SH-SY5Y (cell line): Measurements from ENCODE around the gene THAP5.
A peak's percentile ranks its signal among the peaks of the same experiment; 100 is the strongest.

Experiments
- GATA2 ChIP-seq: IDR thresholded peaks from 2 replicates; pipeline ENCODE4 v1.6.1; 2011; ENCODE audit warnings: mild to moderate bottlenecking, low read depth, low read length
- GATA3 ChIP-seq: IDR thresholded peaks from 2 replicates; pipeline ENCODE4 v1.6.1; 2011; ENCODE audit warnings: low read depth, mild to moderate bottlenecking, low read length, moderate library complexity

THAP5 gene

DNA sequence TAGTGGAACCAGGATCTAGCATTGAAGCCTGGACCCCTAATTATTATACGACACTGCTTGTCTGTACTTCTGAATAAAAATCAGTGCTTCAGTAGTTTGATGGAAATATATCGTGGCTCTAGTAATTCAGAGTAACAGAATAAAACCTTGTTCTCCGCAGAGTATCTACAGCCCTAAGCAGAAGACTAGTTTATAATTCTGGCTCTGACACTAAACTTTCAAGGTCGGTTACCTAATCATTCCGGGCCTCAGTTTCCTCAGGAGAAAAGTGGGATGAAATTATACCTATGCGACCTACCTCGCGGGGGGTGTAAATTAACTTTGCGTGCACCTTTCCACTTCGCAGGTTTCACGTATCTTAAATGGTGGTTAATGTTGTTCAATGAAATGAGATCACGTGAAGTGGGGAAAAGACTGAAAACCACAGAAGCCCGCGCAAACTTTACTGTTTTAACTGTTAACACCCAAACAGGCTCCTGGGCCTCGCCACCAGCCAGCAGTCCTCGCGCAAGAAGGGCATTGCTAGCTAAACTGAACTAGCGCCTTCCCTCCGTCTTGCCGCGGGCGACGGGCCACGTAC is 615 bp downstream of the THAP5 start:
- TF ChIP-seq GATA3 (no peak), GATA2 (no peak)

- no peak for TF ChIP-seq GATA3
- no peak for TF ChIP-seq GATA2
These were observed 3.5 kb downstream of the THAP5 start for GRCh38 chr7:108565987-108566386.

- no peak for TF ChIP-seq GATA2
- no peak for TF ChIP-seq GATA3
These were observed 8.4 kb downstream of the THAP5 start for GRCh38 chr7:108561047-108561619.

DNA sequence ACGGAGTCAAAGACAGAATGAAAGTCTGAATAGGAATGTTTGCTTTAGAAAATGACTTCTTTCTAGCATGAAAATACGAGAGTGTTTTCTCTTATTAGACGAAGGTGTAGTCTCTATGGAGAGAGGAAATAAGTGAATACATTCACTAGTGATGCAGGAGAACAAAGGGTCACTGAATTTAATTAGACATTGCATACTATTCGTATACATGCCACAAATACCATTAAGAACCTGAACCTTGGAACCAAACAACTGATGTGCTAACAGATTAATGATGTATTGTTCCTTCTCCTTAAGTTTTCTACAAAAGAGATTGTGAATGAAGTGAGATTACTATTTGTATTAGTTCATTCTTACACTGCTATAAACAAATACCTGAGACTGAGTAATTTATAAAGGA is 10.3 kb downstream of the THAP5 start:
- TF ChIP-seq GATA3 = no peak
- no peak for TF ChIP-seq GATA2

DNA sequence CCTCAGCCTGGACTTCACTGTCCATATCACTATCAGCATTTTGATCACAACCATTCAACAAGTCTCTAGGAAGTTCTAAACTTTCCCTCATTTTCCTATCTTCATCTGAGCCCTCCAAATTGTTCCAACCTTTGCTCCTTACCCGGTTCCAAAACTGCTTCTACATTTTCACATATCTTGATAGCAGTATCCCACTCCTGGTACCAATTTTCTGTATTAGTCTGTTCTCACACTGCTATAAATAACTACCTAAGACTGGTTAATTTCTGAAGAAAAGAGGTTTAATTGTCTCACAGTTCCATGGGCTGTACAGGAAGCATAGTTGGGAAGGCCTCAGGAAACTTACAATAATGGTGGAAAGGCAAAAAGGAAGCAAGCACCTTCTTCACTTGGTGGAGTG is 11.9 kb downstream of the THAP5 start:
- no peak for TF ChIP-seq GATA2
- TF ChIP-seq GATA3 = no peak

- TF ChIP-seq GATA3 (no peak), GATA2 (no peak)
These were observed 12.3 kb downstream of the THAP5 start for GRCh38 chr7:108557191-108557590.

DNA sequence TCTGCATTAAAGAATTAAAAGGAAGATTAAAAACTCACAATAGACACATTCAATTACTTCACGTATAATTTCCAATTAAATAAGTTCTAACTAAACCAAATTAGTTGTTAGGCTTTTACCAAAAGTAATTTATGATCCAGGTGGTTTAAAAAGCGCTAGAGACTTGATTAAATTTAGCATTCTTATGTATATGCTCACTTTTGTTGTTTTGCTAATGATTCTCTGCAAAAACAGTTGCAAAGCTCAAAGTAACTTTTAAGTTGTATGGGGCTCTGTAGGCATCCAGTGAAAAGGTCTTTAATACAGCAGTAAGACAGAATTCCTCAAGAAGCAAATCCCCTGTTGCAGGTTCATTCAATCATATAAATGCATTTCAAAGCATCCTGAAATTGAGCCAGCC is 28.0 kb downstream of the THAP5 start:
- TF ChIP-seq GATA3 = no peak
- TF ChIP-seq GATA2 = no peak

DNA sequence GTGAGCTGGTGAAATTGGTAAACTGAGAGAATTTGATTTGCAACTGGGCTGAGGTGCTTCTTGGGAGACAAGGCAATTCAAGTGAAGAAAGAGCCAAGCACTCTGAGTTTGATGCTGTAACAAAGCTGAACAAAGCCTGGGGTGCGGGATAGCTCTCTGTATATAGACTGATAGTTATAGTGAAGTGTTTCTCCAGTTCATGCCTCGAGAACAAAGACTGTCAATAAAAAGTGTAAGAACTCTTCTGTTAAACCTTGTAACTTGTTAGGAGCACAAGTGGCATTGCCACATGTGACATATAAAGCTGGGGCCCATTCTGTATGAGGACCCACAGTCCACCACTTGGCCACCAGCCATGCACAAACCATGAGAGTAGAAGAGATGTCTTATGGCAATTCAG is 32.3 kb downstream of the THAP5 start:
- TF ChIP-seq GATA2 = no peak
- no peak for TF ChIP-seq GATA3

DNA sequence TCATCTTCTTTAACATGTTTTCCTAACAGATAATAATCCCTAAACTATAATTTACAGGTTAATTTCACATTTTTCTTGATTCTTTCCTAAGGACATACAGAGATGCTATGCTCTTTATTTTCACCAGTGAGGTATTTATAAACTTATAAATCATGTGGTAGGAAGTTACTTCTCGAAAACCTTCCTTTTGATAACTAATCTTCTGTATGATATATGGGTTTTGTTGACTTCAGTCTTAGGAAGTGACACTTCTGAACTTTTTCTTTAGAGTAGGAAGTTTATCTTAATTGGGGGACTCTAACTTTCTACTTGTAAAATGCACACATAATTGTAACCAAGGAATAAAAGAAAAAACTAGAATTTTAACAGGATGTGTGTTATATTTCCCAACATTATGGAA is 33.8 kb downstream of the THAP5 start:
- no peak for TF ChIP-seq GATA2
- no peak for TF ChIP-seq GATA3

GRCh38 chr7:108535257-108535656 is 34.2 kb downstream of the THAP5 start:
- TF ChIP-seq GATA3 = no peak
- no peak for TF ChIP-seq GATA2

GRCh38 chr7:108533712-108534111 is 35.8 kb downstream of the THAP5 start:
- TF ChIP-seq GATA3 (no peak), GATA2 (no peak)

DNA sequence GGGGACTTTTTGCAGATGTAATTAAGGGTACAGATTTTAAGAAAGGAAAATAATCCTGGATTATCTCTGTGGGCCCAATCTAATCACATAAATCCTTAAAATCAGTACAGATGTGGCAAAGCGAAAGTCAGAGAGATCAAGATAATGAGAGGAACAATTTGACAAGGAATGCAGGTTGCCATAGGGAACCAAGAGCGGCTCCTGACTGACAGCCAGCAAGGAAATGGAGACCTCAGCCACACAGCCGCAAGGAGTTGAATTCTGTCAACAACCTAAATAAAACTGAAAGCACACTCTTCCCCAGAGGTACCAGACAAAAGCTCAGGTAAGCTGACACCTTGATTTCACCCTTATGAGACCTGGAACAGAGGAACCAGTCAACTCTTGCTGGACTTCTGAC is 40.2 kb downstream of the THAP5 start:
- TF ChIP-seq GATA2 = no peak
- no peak for TF ChIP-seq GATA3

DNA sequence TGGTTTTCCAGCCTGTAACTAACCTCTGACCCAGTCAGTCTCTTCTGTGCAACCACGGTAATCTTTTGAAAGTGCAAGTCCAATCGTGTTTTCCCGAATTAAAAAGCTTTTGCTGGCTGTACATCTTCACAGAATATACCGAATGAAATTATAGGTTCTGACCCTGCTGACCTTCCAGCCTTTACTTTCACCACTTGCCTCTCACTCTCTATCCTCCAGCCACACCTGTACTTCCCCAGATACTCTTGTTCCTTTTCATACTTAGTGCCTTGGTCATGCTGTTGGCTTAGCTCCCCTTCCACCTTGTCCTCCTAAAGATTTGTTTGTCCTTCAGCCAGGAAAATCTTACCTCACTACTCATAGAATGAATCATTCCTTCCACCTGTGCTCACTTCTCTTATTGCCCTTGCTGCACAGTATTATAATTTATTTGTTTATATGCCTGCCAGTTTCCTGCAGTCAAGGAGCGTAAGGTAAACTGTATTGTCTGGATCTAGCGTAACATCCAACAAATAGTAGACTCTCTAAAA is 41.3 kb downstream of the THAP5 start:
- no peak for TF ChIP-seq GATA2

DNA sequence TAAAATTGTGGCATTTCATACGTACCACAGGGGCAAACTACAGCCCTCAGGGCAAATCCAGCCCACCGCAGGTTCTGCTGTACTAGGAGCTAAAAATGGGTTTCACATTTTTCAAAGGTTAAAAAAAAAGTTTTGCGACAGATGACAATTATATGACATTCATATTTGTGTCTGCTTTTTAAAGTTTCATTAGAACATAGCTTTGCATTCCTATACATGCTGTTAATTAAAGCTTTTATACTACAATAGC is 42.8 kb downstream of the THAP5 start:
- TF ChIP-seq GATA3 (no peak), GATA2 (no peak)

GRCh38 chr7:108525985-108526767 is 43.3 kb downstream of the THAP5 start, which contains the start of gene PNPLA8:
PNPLA8 (minus strand) TSS chr7:108526135; CDS start chr7:108515491, 10,644 bp downstream.
- peak; percentile 81 for TF ChIP-seq GATA2
- no peak for TF ChIP-seq GATA3

- TF ChIP-seq GATA3 = no peak
- TF ChIP-seq GATA2 = no peak
These were observed 44.0 kb downstream of the THAP5 start for GRCh38 chr7:108525327-108525984.
